ENCODE measurements around the gene MUC2.

- TF ChIP-seq MXD4 (CRISPR knock-in tag; IDR thresholded peaks at IDR 0.05): no peak
- TF ChIP-seq TCF7L2 (IDR thresholded peaks at IDR 0.05; ENCODE audit: low read depth, low read length): no peak
- TF ChIP-seq CBFB (CRISPR knock-in tag; IDR thresholded peaks at IDR 0.05): no peak
- TF ChIP-seq CTCF (CRISPR knock-in tag; IDR thresholded peaks at IDR 0.05): no peak
- TF ChIP-seq CCAR2 (optimal IDR thresholded peaks at IDR 0.05; ENCODE audit: low read depth, low read length): no peak
- TF ChIP-seq PCBP1 (IDR thresholded peaks at IDR 0.05; ENCODE audit: borderline replicate concordance, low read depth, low read length): no peak
These were observed 46.5 kb upstream of the MUC2 start for GRCh38 chr11:1028291-1028540.

All from HepG2 (cell line).